NCI-H2171 (cell line): ENCODE results near the gene PCMTD2.

Experiments
- DNase-seq: peaks from one replicate; lab custom pipeline; 2025; lab: John Stamatoyannopoulos, UW

Gene PCMTD2

GRCh38 chr20:64238851-64239387 is 16.6 kb upstream of the PCMTD2 start:
- DNase-seq = no peak

DNA sequence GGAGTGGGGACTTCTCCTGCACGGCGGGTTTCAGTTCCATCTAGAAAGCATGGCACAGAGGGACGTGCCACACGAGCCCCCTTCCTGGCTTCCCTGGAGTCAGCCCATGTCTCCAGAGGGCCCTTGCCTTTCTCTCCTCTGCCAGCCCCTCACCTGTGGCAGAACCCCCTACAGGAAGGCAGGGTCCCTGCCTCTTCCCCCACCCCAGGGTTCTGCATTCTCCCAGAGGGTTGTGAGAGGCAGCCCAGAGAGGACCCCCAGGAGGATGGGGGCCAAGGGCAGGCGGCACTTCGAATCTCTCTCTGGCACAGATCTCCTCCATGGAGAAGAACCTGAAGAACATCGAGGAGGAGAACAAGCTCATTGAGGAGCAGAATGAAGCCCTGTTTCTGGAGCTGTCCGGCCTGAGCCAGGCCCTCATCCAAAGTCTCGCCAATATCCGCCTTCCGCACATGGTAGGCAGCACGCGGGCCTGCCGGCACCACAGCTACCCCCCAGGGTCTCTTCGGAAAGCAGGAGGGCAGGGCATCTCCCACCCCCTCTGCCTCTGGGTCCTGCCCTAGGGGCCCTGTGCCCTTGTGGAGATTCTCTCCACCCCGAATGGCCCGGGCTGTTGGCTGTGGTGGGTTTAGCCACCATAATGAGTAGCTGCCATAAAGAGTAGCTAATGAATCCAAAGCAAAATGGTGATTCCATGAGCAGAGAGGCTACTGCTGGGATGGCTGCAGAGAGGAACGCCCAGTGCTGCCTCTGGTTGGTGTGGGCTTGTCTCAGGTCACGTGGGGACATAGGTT is 15.9 kb upstream of the PCMTD2 start:
- DNase-seq = no peak

GRCh38 chr20:64240243-64241015 is 15.1 kb upstream of the PCMTD2 start:
- no peak for DNase-seq

DNA sequence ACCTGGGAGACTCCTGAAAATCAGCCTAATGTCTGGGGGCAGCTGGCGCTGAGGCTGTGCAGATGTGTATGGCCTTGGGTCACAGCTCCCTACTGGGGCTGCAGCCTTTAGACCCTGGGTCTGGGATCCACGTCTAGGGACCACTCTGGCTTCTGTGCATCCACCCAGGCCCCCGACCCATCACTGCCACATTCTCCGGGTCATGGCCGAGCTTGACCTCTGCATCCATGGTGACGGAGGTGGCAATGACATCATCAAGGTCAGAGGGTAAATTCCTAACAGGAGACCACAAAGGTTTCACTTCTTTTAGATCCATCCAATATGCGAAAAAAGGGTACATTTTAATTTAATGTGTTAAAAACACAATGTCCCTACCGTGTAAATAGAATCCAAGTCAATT is 14.5 kb upstream of the PCMTD2 start:
- DNase-seq = no peak

GRCh38 chr20:64242003-64242796 is 13.3 kb upstream of the PCMTD2 start:
- no peak for DNase-seq

- DNase-seq = no peak
Observed at GRCh38 chr20:64242797-64243475, 12.6 kb upstream of the PCMTD2 start.

DNA sequence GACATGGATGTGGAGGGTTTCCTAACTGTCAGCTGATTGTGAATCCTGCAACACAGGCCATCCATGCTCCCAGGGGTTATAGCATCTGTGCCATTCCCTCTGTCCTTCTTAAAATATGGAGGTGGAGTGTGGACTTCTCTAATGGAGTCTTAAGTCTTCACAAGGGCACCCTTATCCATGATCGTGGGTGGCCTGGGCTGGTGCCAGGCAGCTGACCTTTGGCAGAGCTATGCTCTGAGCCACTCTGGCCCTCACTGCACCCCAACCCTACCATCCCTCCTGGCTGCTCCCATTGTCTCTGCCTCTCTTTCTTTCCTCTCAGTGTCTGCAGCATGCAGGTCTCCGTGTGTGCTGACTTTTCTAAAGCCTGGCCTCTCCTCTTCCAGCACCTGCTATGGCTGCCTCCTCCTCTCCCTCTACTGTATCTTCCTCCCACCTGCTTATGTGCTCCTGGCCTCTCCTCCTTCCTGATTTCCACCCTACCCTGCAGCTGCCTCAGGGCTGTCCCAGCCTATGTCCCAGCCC is 11.2 kb upstream of the PCMTD2 start:
- no peak for DNase-seq

DNA sequence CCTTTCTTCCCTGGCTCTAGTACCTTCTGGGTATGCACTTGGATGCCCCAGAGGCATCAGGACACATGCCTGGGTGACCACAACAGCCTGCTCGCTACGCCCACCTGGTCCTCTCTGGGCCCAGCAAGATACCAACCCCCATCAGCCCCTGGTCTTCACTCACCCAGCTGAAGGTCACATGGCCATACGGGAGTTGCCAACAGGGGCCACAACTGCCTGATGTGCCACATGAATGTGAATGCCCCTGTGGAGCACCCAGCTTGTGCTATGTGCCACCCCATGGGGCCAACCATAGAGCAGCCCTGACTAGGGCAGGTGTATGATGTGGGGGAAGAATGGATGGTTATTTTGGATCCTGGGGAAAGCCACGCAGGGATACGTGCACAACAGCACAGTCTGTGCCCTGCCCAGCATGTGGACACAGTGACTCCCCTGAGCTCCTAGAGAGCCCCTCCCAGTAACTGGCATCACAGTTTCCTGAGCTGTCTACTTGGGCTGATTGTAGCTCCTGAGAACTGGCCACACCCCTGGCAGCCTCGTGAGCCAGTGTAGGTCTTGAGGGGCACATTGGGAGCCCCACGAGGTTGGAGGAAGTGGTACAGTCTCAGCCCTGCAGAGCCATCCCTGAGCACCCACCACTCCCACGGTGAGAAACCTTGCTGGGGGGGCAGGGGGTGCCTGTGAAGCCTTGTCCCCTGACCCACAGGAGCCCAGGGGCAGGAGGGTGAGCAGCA is 10.5 kb upstream of the PCMTD2 start:
- no peak for DNase-seq

DNA sequence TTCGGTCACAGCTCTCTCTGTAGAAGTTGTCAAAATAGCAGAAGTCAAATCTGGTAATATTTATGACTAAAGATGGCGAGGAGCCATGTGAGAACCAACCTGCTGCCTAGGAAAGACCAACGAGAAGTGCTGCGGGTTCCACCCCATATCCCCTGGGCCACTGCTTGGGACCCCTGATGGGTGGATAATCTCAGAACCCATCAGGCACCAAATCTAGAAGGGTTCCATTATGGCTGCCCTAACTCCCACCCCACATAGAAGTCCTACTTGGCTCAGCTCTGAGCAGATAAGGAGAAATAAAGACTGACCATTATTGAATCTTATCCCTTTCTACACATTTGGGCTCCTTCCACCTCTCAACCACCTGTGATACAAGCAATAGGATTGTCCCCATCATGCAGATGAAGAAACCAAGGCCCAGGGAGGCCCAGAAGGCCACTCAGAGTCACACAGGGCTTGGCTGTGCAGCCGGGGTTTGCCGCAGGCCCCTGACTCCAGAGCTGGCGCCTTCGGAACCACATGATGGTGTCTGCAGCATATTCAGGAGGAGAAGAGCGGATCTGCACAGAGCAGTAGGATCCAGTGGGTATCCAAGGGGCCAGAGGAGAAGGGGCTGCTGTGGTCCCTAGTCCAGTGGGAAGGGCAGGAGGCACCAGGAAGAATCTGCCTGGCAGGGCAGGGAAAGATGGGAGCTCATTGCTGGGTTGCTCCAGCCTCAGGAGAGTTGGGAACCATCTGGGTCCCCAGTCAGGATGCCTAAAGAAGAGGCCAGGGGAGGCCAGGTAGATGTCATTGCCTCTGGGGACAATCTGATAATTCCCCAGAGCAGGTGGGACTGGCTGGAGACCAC is 9.6 kb upstream of the PCMTD2 start:
- DNase-seq = no peak

GRCh38 chr20:64246616-64247306 is 8.8 kb upstream of the PCMTD2 start:
- no peak for DNase-seq

- no peak for DNase-seq
Observed at GRCh38 chr20:64247307-64247618, 8.3 kb upstream of the PCMTD2 start.

DNA sequence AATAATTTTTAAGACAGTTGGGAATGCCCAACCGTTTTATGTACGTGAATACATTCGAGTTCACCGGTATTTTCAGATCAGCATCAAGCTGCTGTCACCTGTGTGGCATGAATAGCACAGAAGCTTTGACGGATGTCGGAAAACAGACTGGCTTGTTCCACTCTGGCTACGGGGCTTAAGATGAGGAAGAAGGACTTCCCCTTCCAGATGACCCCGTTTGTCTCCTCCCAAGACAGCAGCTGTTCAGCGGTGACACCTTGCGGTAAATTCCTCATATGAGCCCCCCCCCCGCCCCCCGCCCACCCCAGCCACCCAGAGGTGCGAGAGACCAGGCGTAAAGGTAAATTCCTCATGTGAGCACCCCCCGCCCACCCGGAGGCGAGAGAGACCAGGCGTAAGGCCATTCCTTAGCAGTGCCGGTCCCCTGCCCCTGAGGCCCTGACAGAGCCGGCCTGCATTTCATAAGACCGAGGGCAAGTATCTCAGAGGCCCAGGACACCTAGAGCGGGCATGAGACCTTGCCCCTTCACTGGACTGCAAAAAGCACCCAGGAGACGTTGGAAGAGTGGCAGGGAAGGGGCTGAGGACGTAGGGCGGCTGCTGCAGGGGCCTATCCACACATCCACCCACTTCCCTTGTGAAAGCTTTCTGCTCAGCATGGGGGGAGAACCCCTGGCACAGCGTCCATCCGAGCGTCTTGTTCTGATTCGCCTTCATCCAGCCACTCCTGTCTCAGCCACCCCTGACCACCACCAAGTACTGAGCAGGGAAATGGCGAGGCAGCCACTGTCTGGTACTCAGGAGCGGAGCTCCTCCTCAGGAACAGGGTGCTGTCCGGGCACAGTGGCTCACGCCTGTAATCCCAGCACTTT is 7.3 kb upstream of the PCMTD2 start:
- no peak for DNase-seq

GRCh38 chr20:64250027-64250426 is 5.5 kb upstream of the PCMTD2 start:
- no peak for DNase-seq

DNA sequence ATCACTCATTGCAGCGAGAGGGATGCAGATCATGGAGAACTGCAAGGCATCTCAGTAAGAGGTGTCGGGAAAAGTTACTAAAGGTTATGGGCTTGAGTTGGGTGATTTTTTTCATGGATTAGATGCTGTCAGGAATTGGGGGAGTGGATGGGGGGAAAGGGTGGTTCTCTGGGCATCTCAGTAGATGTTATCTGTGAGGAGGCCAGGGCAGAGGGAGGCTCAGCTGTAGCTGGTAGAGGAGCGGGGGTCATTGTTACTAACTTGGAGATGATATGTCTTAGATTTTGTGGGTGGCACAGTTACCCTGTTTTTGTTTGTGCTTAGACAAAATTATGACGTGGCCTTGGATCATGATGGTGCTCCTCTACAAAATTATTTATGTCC is 2.6 kb upstream of the PCMTD2 start:
- no peak for DNase-seq

GRCh38 chr20:64253443-64253842 is 2.1 kb upstream of the PCMTD2 start:
- DNase-seq = no peak

- no peak for DNase-seq
Observed at GRCh38 chr20:64254156-64254555, 1.4 kb upstream of the PCMTD2 start.

GRCh38 chr20:64254571-64255360 is 782 bp upstream of the PCMTD2 start:
- no peak for DNase-seq
